Cerebellar nuclear complex (tissue), 1 donor: Measurements from ENCODE around the gene NLK.

Experiments
- DNase-seq, 2 experiments: peaks; one replicate each; lab custom pipeline; 2025; lab: John Stamatoyannopoulos, UW

NLK gene

GRCh38 chr17:28040406-28040805, 2.1 kb upstream of the NLK start:
- DNase-seq: no peak

- peak; percentile 98 to 100 for DNase-seq
Observed at GRCh38 chr17:28041068-28041843, 1.2 kb upstream of the NLK start.

GRCh38 chr17:28041844-28042656, 427 bp upstream of the NLK start:
- DNase-seq: no peak

- no peak for DNase-seq
Observed at GRCh38 chr17:28042721-28043291, 329 bp downstream of the NLK start.

- DNase-seq: no peak
Observed at GRCh38 chr17:28043296-28043695, 819 bp downstream of the NLK start.

- no peak for DNase-seq
Observed at GRCh38 chr17:28043741-28044140, 1.3 kb downstream of the NLK start.

GRCh38 chr17:28045304-28045703, 2.8 kb downstream of the NLK start:
- no peak for DNase-seq

GRCh38 chr17:28046034-28046825, 3.8 kb downstream of the NLK start:
- DNase-seq: no peak

- DNase-seq: no peak
Observed at GRCh38 chr17:28047806-28048205, 5.3 kb downstream of the NLK start.

GRCh38 chr17:28049071-28049470, 6.6 kb downstream of the NLK start:
- no peak for DNase-seq

GRCh38 chr17:28053044-28053670, 10.7 kb downstream of the NLK start:
- DNase-seq: no peak

GRCh38 chr17:28053725-28054124, 11.2 kb downstream of the NLK start:
- DNase-seq: no peak

- no peak for DNase-seq
Observed at GRCh38 chr17:28055546-28056275, 13.2 kb downstream of the NLK start.

GRCh38 chr17:28056276-28056620, 13.8 kb downstream of the NLK start:
- no peak for DNase-seq

- no peak for DNase-seq
Observed at GRCh38 chr17:28057731-28058246, 15.3 kb downstream of the NLK start.

- no peak for DNase-seq
Observed at GRCh38 chr17:28059675-28060074, 17.2 kb downstream of the NLK start.

- DNase-seq: no peak
Observed at GRCh38 chr17:28065706-28066105, 23.2 kb downstream of the NLK start.

GRCh38 chr17:28069061-28069460, 26.6 kb downstream of the NLK start:
- DNase-seq: no peak

GRCh38 chr17:28071179-28071578, 28.7 kb downstream of the NLK start:
- no peak for DNase-seq

- DNase-seq: no peak
Observed at GRCh38 chr17:28071891-28072606, 29.6 kb downstream of the NLK start.
